K562 (cell line): ENCODE measurements around the gene SS18L1. TPM values are rescaled to one million over a fixed set of nuclear protein-coding genes. Genes with fewer than 3 reads are reported as not detected.

Experiments
- CTBP1 ChIP-seq: fragments of 450-650 bp; IDR thresholded peaks from 2 replicates; pipeline ENCODE4 v1.6.1; 2016; ENCODE audit warnings: borderline replicate concordance
- E2F5 ChIP-seq: sonication (generic); formaldehyde crosslinking; IDR thresholded peaks from 2 replicates; pipeline ENCODE4 v1.8.0; 2022; ENCODE audit warnings: mild to moderate bottlenecking, missing genetic modification reagents
- PRPF4 ChIP-seq: fragments of 200-400 bp; formaldehyde crosslinking; IDR thresholded peaks from one replicate; pipeline ENCODE4 v1.6.1; 2017; ENCODE audit warnings: low read length, low read depth, mild to moderate bottlenecking; ENCODE audit not compliant: insufficient read depth, poor library complexity, severe bottlenecking
- RAD21 ChIP-seq, 2 experiments: fragments of 250-450 bp in 1 of 2; fragments of 450-650 bp in 1 of 2; sonication (Bioruptor Pico) in 1 of 2; formaldehyde crosslinking in 1 of 2; IDR thresholded peaks in 1 of 2; conservative IDR thresholded peaks in 1 of 2; 2 replicates each; pipeline versions ENCODE4 v1.4.0 to v1.8.0; 2020 to 2022; ENCODE audit warnings: mild to moderate bottlenecking in 2 of 2, moderate library complexity in 1 of 2
- SMAD3 ChIP-seq: fragments of 450-650 bp; formaldehyde crosslinking; conservative IDR thresholded peaks from 2 replicates; pipeline ENCODE4 v1.4.0; 2020; ENCODE audit warnings: mild to moderate bottlenecking
- SPI1 ChIP-seq: IDR thresholded peaks from 2 replicates; pipeline ENCODE4 v1.6.1; 2011; ENCODE audit warnings: low read depth, low read length, control low read depth, borderline replicate concordance
- ZBTB17 ChIP-seq: fragments of 450-650 bp; formaldehyde crosslinking; IDR thresholded peaks from 2 replicates; pipeline ENCODE4 v1.4.0; 2020; ENCODE audit warnings: mild to moderate bottlenecking
- ZFP91 ChIP-seq: sonication (generic); formaldehyde crosslinking; IDR thresholded peaks from 2 replicates; pipeline ENCODE4 v1.8.0; 2022; ENCODE audit warnings: mild to moderate bottlenecking, missing genetic modification reagents
- ZNF282 ChIP-seq: sonication (generic); formaldehyde crosslinking; IDR thresholded peaks from 2 replicates; pipeline ENCODE4 v1.8.1; 2023; ENCODE audit warnings: missing genetic modification reagents
- ZNF589 ChIP-seq: fragments of 200-800 bp; sonication (Bioruptor generic); IDR thresholded peaks from 2 replicates; pipeline ENCODE4 v1.6.1; 2016; ENCODE audit warnings: low read depth, missing genetic modification characterization, missing compliant biosample characterization
- polyA plus RNA-seq, 8 experiments: library from polyadenylated mRNA; depleted of rRNA in 4 of 8; stranded (reverse) in 5 of 8; unstranded in 3 of 8; fragments of >200 nt; fragmentation: Nextera tagmentation in 2 of 8; fragmentation: Illumina TruSeq in 1 of 8; extraction: Ambion mirVana in 2 of 8; extraction: Trizol in 1 of 8; gene quantifications; 2 replicates each; pipeline versions ENCODE4 v1.2.1 to v1.2.3, GENCODE V29; 2011 to 2014; ENCODE audit warnings: inconsistent platforms in 1 of 8, missing spikeins in 1 of 8
- total RNA-seq, 7 experiments: library from RNA; depleted of rRNA in 6 of 7; stranded (reverse); fragments of >200 nt in 6 of 7; fragmentation: Illumina TruSeq in 2 of 7; extraction: Trizol in 2 of 7; gene quantifications; 2 replicates each; pipeline versions ENCODE4 v1.2.1 to v1.2.3, GENCODE V29; 2011 to 2021; ENCODE audit warnings: low replicate concordance in 1 of 7
- TF ChIP-seq, protein P1 (sequence below): fragments of 200-600 bp; sonication (generic); IDR thresholded peaks from one replicate; pipeline ENCODE4 v1.6.1; 2012; ENCODE audit warnings: mild to moderate bottlenecking, low read depth, low read length, inconsistent platforms

The SS18L1 gene
- total and polyA plus RNA-seq, 9 of the 15 experiments (the other 6 are each of a cell fraction or from before 2014, with no cell fraction given), result 2.7 to 28.3 (median 15.1) TPM

- TF ChIP-seq, protein P1, sequence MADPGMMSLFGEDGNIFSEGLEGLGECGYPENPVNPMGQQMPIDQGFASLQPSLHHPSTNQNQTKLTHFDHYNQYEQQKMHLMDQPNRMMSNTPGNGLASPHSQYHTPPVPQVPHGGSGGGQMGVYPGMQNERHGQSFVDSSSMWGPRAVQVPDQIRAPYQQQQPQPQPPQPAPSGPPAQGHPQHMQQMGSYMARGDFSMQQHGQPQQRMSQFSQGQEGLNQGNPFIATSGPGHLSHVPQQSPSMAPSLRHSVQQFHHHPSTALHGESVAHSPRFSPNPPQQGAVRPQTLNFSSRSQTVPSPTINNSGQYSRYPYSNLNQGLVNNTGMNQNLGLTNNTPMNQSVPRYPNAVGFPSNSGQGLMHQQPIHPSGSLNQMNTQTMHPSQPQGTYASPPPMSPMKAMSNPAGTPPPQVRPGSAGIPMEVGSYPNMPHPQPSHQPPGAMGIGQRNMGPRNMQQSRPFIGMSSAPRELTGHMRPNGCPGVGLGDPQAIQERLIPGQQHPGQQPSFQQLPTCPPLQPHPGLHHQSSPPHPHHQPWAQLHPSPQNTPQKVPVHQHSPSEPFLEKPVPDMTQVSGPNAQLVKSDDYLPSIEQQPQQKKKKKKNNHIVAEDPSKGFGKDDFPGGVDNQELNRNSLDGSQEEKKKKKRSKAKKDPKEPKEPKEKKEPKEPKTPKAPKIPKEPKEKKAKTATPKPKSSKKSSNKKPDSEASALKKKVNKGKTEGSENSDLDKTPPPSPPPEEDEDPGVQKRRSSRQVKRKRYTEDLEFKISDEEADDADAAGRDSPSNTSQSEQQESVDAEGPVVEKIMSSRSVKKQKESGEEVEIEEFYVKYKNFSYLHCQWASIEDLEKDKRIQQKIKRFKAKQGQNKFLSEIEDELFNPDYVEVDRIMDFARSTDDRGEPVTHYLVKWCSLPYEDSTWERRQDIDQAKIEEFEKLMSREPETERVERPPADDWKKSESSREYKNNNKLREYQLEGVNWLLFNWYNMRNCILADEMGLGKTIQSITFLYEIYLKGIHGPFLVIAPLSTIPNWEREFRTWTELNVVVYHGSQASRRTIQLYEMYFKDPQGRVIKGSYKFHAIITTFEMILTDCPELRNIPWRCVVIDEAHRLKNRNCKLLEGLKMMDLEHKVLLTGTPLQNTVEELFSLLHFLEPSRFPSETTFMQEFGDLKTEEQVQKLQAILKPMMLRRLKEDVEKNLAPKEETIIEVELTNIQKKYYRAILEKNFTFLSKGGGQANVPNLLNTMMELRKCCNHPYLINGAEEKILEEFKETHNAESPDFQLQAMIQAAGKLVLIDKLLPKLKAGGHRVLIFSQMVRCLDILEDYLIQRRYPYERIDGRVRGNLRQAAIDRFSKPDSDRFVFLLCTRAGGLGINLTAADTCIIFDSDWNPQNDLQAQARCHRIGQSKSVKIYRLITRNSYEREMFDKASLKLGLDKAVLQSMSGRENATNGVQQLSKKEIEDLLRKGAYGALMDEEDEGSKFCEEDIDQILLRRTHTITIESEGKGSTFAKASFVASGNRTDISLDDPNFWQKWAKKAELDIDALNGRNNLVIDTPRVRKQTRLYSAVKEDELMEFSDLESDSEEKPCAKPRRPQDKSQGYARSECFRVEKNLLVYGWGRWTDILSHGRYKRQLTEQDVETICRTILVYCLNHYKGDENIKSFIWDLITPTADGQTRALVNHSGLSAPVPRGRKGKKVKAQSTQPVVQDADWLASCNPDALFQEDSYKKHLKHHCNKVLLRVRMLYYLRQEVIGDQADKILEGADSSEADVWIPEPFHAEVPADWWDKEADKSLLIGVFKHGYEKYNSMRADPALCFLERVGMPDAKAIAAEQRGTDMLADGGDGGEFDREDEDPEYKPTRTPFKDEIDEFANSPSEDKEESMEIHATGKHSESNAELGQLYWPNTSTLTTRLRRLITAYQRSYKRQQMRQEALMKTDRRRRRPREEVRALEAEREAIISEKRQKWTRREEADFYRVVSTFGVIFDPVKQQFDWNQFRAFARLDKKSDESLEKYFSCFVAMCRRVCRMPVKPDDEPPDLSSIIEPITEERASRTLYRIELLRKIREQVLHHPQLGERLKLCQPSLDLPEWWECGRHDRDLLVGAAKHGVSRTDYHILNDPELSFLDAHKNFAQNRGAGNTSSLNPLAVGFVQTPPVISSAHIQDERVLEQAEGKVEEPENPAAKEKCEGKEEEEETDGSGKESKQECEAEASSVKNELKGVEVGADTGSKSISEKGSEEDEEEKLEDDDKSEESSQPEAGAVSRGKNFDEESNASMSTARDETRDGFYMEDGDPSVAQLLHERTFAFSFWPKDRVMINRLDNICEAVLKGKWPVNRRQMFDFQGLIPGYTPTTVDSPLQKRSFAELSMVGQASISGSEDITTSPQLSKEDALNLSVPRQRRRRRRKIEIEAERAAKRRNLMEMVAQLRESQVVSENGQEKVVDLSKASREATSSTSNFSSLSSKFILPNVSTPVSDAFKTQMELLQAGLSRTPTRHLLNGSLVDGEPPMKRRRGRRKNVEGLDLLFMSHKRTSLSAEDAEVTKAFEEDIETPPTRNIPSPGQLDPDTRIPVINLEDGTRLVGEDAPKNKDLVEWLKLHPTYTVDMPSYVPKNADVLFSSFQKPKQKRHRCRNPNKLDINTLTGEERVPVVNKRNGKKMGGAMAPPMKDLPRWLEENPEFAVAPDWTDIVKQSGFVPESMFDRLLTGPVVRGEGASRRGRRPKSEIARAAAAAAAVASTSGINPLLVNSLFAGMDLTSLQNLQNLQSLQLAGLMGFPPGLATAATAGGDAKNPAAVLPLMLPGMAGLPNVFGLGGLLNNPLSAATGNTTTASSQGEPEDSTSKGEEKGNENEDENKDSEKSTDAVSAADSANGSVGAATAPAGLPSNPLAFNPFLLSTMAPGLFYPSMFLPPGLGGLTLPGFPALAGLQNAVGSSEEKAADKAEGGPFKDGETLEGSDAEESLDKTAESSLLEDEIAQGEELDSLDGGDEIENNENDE, result no peak
- TF ChIP-seq ZFP91 (CRISPR knock-in tag) (no peak), ZNF589 (CRISPR knock-in tag) (no peak), RAD21 (CRISPR knock-in tag; conservative IDR thresholded peaks at IDR 0.05 in 1 of 2, IDR thresholded peaks at IDR 0.05 in 1 of 2) (no peak), SPI1 (no peak), E2F5 (no peak), ZBTB17 (CRISPR knock-in tag) (no peak), ZNF282 (CRISPR knock-in tag) (no peak), PRPF4 (no peak), SMAD3 (CRISPR knock-in tag) (no peak), CTBP1 (no peak)
Observed at GRCh38 chr20:62119591-62120364, 23.8 kb upstream of the SS18L1 start (continued).
